Left renal cortex interstitium (tissue), 4 donors: Measurements from ENCODE around the gene COL5A1. TPM values are rescaled to one million over a fixed set of nuclear protein-coding genes. Genes with fewer than 3 reads are reported as not detected.
"Not testable (repeated sequence)": the region's sequence is repeated elsewhere in the genome, so short reads cannot be mapped to it uniquely, and the experiment has no call there.

Source experiments
- DNase-seq, 4 donors: peaks; one replicate each; pipeline ENCODE4 v3.0.0-alpha.2; 2013; ENCODE audit warnings: low read depth in 4 of 4, low spot score in 2 of 4, missing footprints in 1 of 4
- polyA plus RNA-seq, 4 donors: library from polyadenylated mRNA; unstranded; fragments of 120-200 nt; gene quantifications; one replicate each; pipeline ENCODE4 v1.2.1, GENCODE V29; 2013; ENCODE audit not compliant: insufficient read length in 4 of 4

COL5A1 gene
- polyA plus RNA-seq, 4 donors: 92.0 to 140 (median 99.7) TPM

GRCh38 chr9:134703730-134704114, 62.1 kb downstream of the COL5A1 start:
- not testable (repeated sequence) for DNase-seq

GRCh38 chr9:134704498-134704897, 62.9 kb downstream of the COL5A1 start:
- DNase-seq: no peak

GRCh38 chr9:134705786-134706185, 64.2 kb downstream of the COL5A1 start:
- no peak for DNase-seq

- no peak for DNase-seq
These were observed 64.9 kb downstream of the COL5A1 start for GRCh38 chr9:134706522-134706921.

- DNase-seq: peak in 3 of 4 donors; percentile 63 to 79 (median 78)
These were observed 65.6 kb downstream of the COL5A1 start for GRCh38 chr9:134707031-134707680.

GRCh38 chr9:134707731-134708671, 66.4 kb downstream of the COL5A1 start:
- no peak for DNase-seq

- DNase-seq: no peak
These were observed 67.1 kb downstream of the COL5A1 start for GRCh38 chr9:134708672-134709038.

- DNase-seq: no peak
These were observed 68.1 kb downstream of the COL5A1 start for GRCh38 chr9:134709512-134710270.

GRCh38 chr9:134710271-134710540, 68.6 kb downstream of the COL5A1 start:
- no peak for DNase-seq

GRCh38 chr9:134710901-134711300, 69.3 kb downstream of the COL5A1 start:
- no peak for DNase-seq

- no peak for DNase-seq
These were observed 70.6 kb downstream of the COL5A1 start for GRCh38 chr9:134712243-134712642.

GRCh38 chr9:134712926-134713325, 71.3 kb downstream of the COL5A1 start:
- DNase-seq: no peak

GRCh38 chr9:134715536-134715935, 73.9 kb downstream of the COL5A1 start:
- not testable (repeated sequence) for DNase-seq

GRCh38 chr9:134716067-134716466, 74.5 kb downstream of the COL5A1 start:
- DNase-seq: no peak

GRCh38 chr9:134717056-134717455, 75.5 kb downstream of the COL5A1 start:
- DNase-seq: no peak

- DNase-seq: no peak
These were observed 76.5 kb downstream of the COL5A1 start for GRCh38 chr9:134717924-134718645.

GRCh38 chr9:134719331-134719730, 77.7 kb downstream of the COL5A1 start:
- DNase-seq: no peak

- no peak for DNase-seq
These were observed 78.6 kb downstream of the COL5A1 start for GRCh38 chr9:134720136-134720753.

GRCh38 chr9:134720796-134721195, 79.2 kb downstream of the COL5A1 start:
- DNase-seq: no peak

- DNase-seq: no peak
These were observed 79.7 kb downstream of the COL5A1 start for GRCh38 chr9:134721344-134721743.
